HCT116 (cell line): Measurements from ENCODE around the gene KRT82.

Experiments used
- EGR1 ChIP-seq: IDR thresholded peaks from 2 replicates; pipeline ENCODE4 v1.6.1; 2012; ENCODE audit warnings: low read depth
- EZH2 ChIP-seq: fragments of 200-600 bp; sonication (generic); IDR thresholded peaks from 2 replicates; pipeline ENCODE4 v1.6.1; 2017; ENCODE audit warnings: antibody characterized with exemption, mixed run types
- FOSL1 ChIP-seq: IDR thresholded peaks from 2 replicates; pipeline ENCODE4 v1.6.1; 2012; ENCODE audit warnings: low read depth
- JUND ChIP-seq: IDR thresholded peaks from 2 replicates; pipeline ENCODE4 v1.6.1; 2012
- POLR2A ChIP-seq: IDR thresholded peaks from 2 replicates; pipeline ENCODE4 v1.7.0; 2011; ENCODE audit warnings: borderline replicate concordance; ENCODE audit not compliant: insufficient read depth, insufficient read length; ENCODE audit errors: extremely low read depth
- RAD21 ChIP-seq: IDR thresholded peaks from 2 replicates; pipeline ENCODE4 v1.6.1; 2012; ENCODE audit warnings: low read depth, mild to moderate bottlenecking
- REST ChIP-seq: IDR thresholded peaks from 2 replicates; pipeline ENCODE4 v1.6.1; 2012; ENCODE audit warnings: low read depth
- TCF7L2 ChIP-seq: IDR thresholded peaks from 2 replicates; pipeline ENCODE4 v1.7.0; 2011; ENCODE audit warnings: borderline replicate concordance, inconsistent platforms; ENCODE audit not compliant: insufficient read depth, insufficient read length; ENCODE audit errors: extremely low read depth
- TF ChIP-seq, protein P1 (sequence below), 3 experiments: fragments of 200-600 bp in 1 of 3; sonication (generic) in 1 of 3; IDR thresholded peaks in 2 of 3; conservative IDR thresholded peaks in 1 of 3; 2 replicates each; pipeline ENCODE4 v1.5.1; 2012 to 2017; ENCODE audit warnings: low read depth in 2 of 3, low read length in 2 of 3, antibody characterized with exemption in 1 of 3, borderline replicate concordance in 1 of 3, control low read depth in 1 of 3, mild to moderate bottlenecking in 1 of 3, mixed read lengths in 1 of 3, mixed run types in 1 of 3, moderate library complexity in 1 of 3; ENCODE audit not compliant: insufficient read depth in 1 of 3

DNA sequence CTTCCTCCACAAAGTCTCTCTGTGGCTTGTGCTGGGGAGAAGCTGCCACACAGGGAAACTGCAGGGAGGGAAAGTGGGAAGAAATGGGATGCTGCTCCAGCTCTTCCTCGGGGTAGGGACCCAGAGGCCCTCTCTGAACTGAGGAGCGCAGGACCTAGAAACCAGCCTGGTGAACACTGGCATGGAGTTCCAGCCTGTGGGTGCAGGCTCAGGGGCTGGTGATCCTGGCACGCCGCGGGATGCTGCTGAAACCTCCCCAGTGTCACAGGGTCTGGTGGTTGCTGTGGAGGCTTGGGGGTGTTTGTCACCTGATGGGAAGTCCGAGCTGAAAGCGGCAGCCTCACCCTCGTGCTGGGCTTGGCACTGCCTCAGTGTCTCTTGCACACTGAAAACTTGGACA, 33.3 kb upstream of the KRT82 start:
- no peak for TF ChIP-seq FOSL1
- TF ChIP-seq TCF7L2 = no peak
- no peak for TF ChIP-seq RAD21
- TF ChIP-seq, protein P1, sequence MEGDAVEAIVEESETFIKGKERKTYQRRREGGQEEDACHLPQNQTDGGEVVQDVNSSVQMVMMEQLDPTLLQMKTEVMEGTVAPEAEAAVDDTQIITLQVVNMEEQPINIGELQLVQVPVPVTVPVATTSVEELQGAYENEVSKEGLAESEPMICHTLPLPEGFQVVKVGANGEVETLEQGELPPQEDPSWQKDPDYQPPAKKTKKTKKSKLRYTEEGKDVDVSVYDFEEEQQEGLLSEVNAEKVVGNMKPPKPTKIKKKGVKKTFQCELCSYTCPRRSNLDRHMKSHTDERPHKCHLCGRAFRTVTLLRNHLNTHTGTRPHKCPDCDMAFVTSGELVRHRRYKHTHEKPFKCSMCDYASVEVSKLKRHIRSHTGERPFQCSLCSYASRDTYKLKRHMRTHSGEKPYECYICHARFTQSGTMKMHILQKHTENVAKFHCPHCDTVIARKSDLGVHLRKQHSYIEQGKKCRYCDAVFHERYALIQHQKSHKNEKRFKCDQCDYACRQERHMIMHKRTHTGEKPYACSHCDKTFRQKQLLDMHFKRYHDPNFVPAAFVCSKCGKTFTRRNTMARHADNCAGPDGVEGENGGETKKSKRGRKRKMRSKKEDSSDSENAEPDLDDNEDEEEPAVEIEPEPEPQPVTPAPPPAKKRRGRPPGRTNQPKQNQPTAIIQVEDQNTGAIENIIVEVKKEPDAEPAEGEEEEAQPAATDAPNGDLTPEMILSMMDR (IDR thresholded peaks at IDR 0.05 in 2 of 3, conservative IDR thresholded peaks at IDR 0.05 in 1 of 3; ENCODE audit: borderline replicate concordance in 1 of 3, insufficient read depth in 1 of 3, low read depth in 2 of 3, low read length in 2 of 3) = no peak
- no peak for TF ChIP-seq EZH2
- no peak for TF ChIP-seq POLR2A
- TF ChIP-seq JUND = no peak
- no peak for TF ChIP-seq REST
- TF ChIP-seq EGR1 = no peak
